Measurements from ENCODE around the gene RBM46. TPM values are rescaled to one million over a fixed set of nuclear protein-coding genes. Genes with fewer than 3 reads are reported as not detected.

Gene RBM46
- total RNA-seq, 4 donors from 2014 or later, result 0.27 to 2.2 (median 1.2) TPM

DNA sequence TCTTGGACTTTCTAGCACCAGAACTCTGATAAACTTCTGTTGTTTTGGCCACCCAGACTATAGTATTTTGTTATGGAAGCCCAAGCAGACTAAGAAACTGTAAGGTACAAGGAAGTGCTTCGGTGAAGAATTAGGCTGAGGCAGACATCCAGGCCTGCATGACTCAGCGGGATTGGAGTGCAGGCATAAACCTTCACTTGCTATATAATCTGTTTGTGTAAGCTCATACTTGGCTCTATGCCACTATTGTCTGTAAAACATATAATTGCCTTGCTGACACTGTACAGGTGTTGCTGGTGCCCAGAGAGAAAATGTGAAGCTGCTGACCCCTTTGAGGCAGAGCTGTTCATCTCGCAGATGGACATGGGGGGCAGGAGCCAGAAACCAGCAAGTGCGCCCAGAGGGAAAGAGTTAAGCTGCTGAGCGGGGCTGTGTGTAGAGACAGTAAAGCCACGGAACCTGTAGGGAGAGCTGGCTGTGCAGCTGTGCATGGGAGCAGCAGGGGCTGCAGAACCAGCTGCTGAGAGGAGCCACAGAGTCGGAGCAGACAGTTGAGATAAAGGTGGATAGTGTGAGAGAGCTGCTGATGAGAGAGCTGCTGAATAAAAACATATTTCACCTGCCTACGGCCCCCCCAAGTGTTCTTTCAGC lies 96.2 kb downstream of the RBM46 start:
- 48 to 49% methylated on average over 8 of the region's 8 CpGs for WGBS, 2 donors
- H3K36me3 ChIP-seq, result no peaks in the 10 kb centered on the region

More for the DNA sequence above, 96.2 kb downstream of the RBM46 start:
- intact Hi-C loops (cut with DNase I), result no loop called here
- Histone ChIP-seq H3K27ac (no peak overlapping the region), H3K4me3 (replicated peaks in 1 of 3) (no peak overlapping the region), H3K4me1 (no peaks in the 10 kb centered on the region), H3K27me3 (no peaks in the 10 kb centered on the region), H3K9me3 (no peaks in the 10 kb centered on the region)
- peak; percentile 21 to 25 for DNase-seq
- TF ChIP-seq, protein P1, sequence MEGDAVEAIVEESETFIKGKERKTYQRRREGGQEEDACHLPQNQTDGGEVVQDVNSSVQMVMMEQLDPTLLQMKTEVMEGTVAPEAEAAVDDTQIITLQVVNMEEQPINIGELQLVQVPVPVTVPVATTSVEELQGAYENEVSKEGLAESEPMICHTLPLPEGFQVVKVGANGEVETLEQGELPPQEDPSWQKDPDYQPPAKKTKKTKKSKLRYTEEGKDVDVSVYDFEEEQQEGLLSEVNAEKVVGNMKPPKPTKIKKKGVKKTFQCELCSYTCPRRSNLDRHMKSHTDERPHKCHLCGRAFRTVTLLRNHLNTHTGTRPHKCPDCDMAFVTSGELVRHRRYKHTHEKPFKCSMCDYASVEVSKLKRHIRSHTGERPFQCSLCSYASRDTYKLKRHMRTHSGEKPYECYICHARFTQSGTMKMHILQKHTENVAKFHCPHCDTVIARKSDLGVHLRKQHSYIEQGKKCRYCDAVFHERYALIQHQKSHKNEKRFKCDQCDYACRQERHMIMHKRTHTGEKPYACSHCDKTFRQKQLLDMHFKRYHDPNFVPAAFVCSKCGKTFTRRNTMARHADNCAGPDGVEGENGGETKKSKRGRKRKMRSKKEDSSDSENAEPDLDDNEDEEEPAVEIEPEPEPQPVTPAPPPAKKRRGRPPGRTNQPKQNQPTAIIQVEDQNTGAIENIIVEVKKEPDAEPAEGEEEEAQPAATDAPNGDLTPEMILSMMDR (IDR thresholded peaks at IDR 0.05), result no peak
- no peak for TF ChIP-seq POLR2A (IDR thresholded peaks at IDR 0.05)

Small RNA genes within 50 kb of the gene (small RNA-seq; reads per million reads assigned to genes)
- gene RNU2-44P (not detected), gene RNU2-66P (not detected)

Other genes starting within 250 kb of the RBM46 start
- gene PLRG1, start 230.9 kb upstream of the RBM46 start, total RNA-seq, result 10 to 100 TPM; 50.3 to 69.9 (median 63.5) TPM
- gene FGB, start 218.3 kb upstream of the RBM46 start, total RNA-seq, result under 1 TPM in 1 of 4 donors, not detected in 3; 0.94 TPM
- gene FGA, start 190.5 kb upstream of the RBM46 start, total RNA-seq, result not detected
- gene FGG, start 168.6 kb upstream of the RBM46 start, total RNA-seq, result not detected
- 10 to 100 TPM in 1 of 4 donors, 1 to 10 TPM in 3; 5.8 to 14.4 (median 7.1) TPM for gene LRAT, start 37.3 kb upstream of the RBM46 start, total RNA-seq